CD4-positive, alpha-beta memory T cell (primary cell): ENCODE results near the gene CIB4. TPM values are rescaled to one million over a fixed set of nuclear protein-coding genes. Genes with fewer than 3 reads are reported as not detected.

Experiments
- CTCF ChIA-PET: fragments of 350-600 bp; sonication (Branson Sonifier 250); formaldehyde crosslinking; loops from one replicate; lab custom pipeline; 2021; ENCODE audit warnings: inconsistent platforms; ENCODE audit not compliant: partially characterized antibody; lab: Charles Lee
- POLR2A ChIA-PET: fragments of 350-600 bp; sonication (Branson Sonifier 250); formaldehyde crosslinking; loops from one replicate; lab custom pipeline; 2021; ENCODE audit not compliant: partially characterized antibody; lab: Charles Lee
- DNase-seq, 5 donors: peaks; one replicate each; pipeline versions ENCODE4 v3.0.0 to v3.0.0-alpha.2; 2020 to 2022; ENCODE audit warnings: mixed read lengths in 1 of 5
- H3K27ac ChIP-seq: one replicate; pipeline ENCODE4 v1.7.0; 2013; ENCODE audit warnings: low read depth, low read length
- H3K27me3 ChIP-seq: 2 replicates; pipeline ENCODE4 v1.7.0; 2013; ENCODE audit warnings: mild to moderate bottlenecking, low read length, moderate library complexity; ENCODE audit not compliant: insufficient read depth
- H3K36me3 ChIP-seq: 2 replicates; pipeline ENCODE4 v1.7.0; 2013; ENCODE audit warnings: mild to moderate bottlenecking, low read length, moderate library complexity; ENCODE audit not compliant: insufficient read depth
- H3K4me1 ChIP-seq: 2 replicates; pipeline ENCODE4 v1.7.0; 2013; ENCODE audit warnings: mild to moderate bottlenecking, low read length, moderate library complexity; ENCODE audit not compliant: insufficient read depth
- H3K4me3 ChIP-seq, 2 donors: one replicate each; pipeline ENCODE4 v1.7.0; 2013; ENCODE audit warnings: low read length in 2 of 2, mild to moderate bottlenecking in 1 of 2
- H3K9me3 ChIP-seq, 2 donors: one replicate each; pipeline ENCODE4 v1.7.0; 2013; ENCODE audit warnings: low read length in 2 of 2, control low read depth in 1 of 2; ENCODE audit not compliant: control insufficient read depth in 1 of 2
- H3K27ac Mint-ChIP-seq, 7 donors: one replicate each; pipeline ENCODE4 v1.8.0; 2020 to 2021; ENCODE audit warnings: mixed read lengths in 7 of 7, mild to moderate bottlenecking in 6 of 7, inconsistent platforms in 3 of 7, moderate library complexity in 3 of 7
- H3K27me3 Mint-ChIP-seq, 2 donors: one replicate each; pipeline ENCODE4 v1.8.0; 2020 to 2021; ENCODE audit warnings: mixed read lengths in 2 of 2
- H3K36me3 Mint-ChIP-seq, 2 donors: one replicate each; pipeline ENCODE4 v1.8.0; 2020 to 2021; ENCODE audit warnings: mixed read lengths in 2 of 2, inconsistent platforms in 1 of 2, mild to moderate bottlenecking in 1 of 2
- H3K4me1 Mint-ChIP-seq, 4 donors: one replicate each; pipeline ENCODE4 v1.8.0; 2020 to 2021; ENCODE audit warnings: mixed read lengths in 4 of 4, mild to moderate bottlenecking in 1 of 4
- H3K4me3 Mint-ChIP-seq, 8 donors: one replicate each; pipeline ENCODE4 v1.8.0; 2020 to 2021; ENCODE audit warnings: mixed read lengths in 8 of 8, mild to moderate bottlenecking in 7 of 8, moderate library complexity in 6 of 8, inconsistent platforms in 3 of 8
- H3K9me3 Mint-ChIP-seq, 8 donors: one replicate each; pipeline ENCODE4 v1.8.0; 2020 to 2021; ENCODE audit warnings: mixed read lengths in 8 of 8, mild to moderate bottlenecking in 5 of 8, inconsistent platforms in 3 of 8, moderate library complexity in 1 of 8
- intact Hi-C: fragments of 100-400 bp; cut with micrococcal nuclease; formaldehyde crosslinking; loops from one replicate; pipeline ENCODE4 v1.15.1; 2023
- polyA plus RNA-seq, 2 donors: library from polyadenylated mRNA; unstranded; fragments of 300-500 nt; fragmentation: Illumina TruSeq; gene quantifications; one replicate each; pipeline ENCODE4 v1.2.3, GENCODE V29; 2021
- total RNA-seq, 2 experiments: library from RNA; stranded (reverse); gene quantifications; one replicate each; pipeline ENCODE4 v1.2.3, GENCODE V29; 2021

Gene CIB4
- total and polyA plus RNA-seq, 4 experiments from 2014 or later = not detected

- CTCF ChIA-PET = no interaction called here
- Mint-ChIP-seq H3K27ac (no peak overlapping the region), H3K9me3 (peaks cover 0 to 1% (median 0%) of the 10 kb centered on the region in 8 donors), H3K4me3 (no peak overlapping the region), H3K36me3 (no peaks in the 10 kb centered on the region), H3K27me3 (peaks cover 20 to 30% of the 10 kb centered on the region in 2 donors), H3K4me1 (no peaks in the 10 kb centered on the region)
- H3K36me3 ChIP-seq = no peaks in the 10 kb centered on the region
- no peak for DNase-seq
- POLR2A ChIA-PET = no interaction called here
- intact Hi-C loops = no loop called here
- H3K4me1 ChIP-seq = no peaks in the 10 kb centered on the region
- H3K27ac ChIP-seq = no peak overlapping the region
- H3K27me3 ChIP-seq = no peaks in the 10 kb centered on the region
- H3K4me3 ChIP-seq = no peak overlapping the region
- H3K9me3 ChIP-seq = no peaks in the 10 kb centered on the region
Measured at GRCh38 chr2:26672112-26672817, 31.1 kb upstream of the CIB4 start.

- POLR2A ChIA-PET = no interaction called here
- H3K27ac ChIP-seq = no peak overlapping the region
- H3K36me3 Mint-ChIP-seq = no peaks in the 10 kb centered on the region
- H3K4me1 Mint-ChIP-seq = no peaks in the 10 kb centered on the region
- intact Hi-C loops = no loop called here
- H3K27me3 ChIP-seq = no peaks in the 10 kb centered on the region
- CTCF ChIA-PET = no interaction called here
- H3K27ac Mint-ChIP-seq = no peak overlapping the region
- no peak overlapping the region for H3K4me3 ChIP-seq
- DNase-seq = no peak
- no peak overlapping the region for H3K4me3 Mint-ChIP-seq
- peaks cover 24 to 32% of the 10 kb centered on the region in 2 donors for H3K27me3 Mint-ChIP-seq
- H3K9me3 Mint-ChIP-seq = peaks cover 0 to 4% (median 0%) of the 10 kb centered on the region in 8 donors
- no peaks in the 10 kb centered on the region for H3K36me3 ChIP-seq
- no peaks in the 10 kb centered on the region for H3K4me1 ChIP-seq
- H3K9me3 ChIP-seq = no peaks in the 10 kb centered on the region
Measured at GRCh38 chr2:26671691-26672090, 30.5 kb upstream of the CIB4 start.

GRCh38 chr2:26670931-26671460 lies 29.8 kb upstream of the CIB4 start:
- Histone ChIP-seq H3K4me1 (no peaks in the 10 kb centered on the region), H3K4me3 (no peak overlapping the region), H3K27ac (no peak overlapping the region), H3K9me3 (no peaks in the 10 kb centered on the region), H3K36me3 (no peaks in the 10 kb centered on the region), H3K27me3 (no peaks in the 10 kb centered on the region)
- Mint-ChIP-seq H3K4me3 (no peak overlapping the region), H3K36me3 (no peaks in the 10 kb centered on the region), H3K27me3 (peaks cover 23 to 34% of the 10 kb centered on the region in 2 donors), H3K4me1 (no peaks in the 10 kb centered on the region), H3K27ac (no peak overlapping the region), H3K9me3 (peaks cover 0 to 4% (median 0%) of the 10 kb centered on the region in 8 donors)
- CTCF ChIA-PET = no interaction called here
- intact Hi-C loops = no loop called here
- no peak for DNase-seq
- POLR2A ChIA-PET = no interaction called here

- no peak for DNase-seq
- ChIA-PET POLR2A (no interaction called here), CTCF (no interaction called here)
- H3K4me3 ChIP-seq = no peak overlapping the region
- no peak overlapping the region for H3K4me3 Mint-ChIP-seq
- no peaks in the 10 kb centered on the region for H3K4me1 Mint-ChIP-seq
- no peak overlapping the region for H3K27ac Mint-ChIP-seq
- H3K4me1 ChIP-seq = no peaks in the 10 kb centered on the region
- no peak overlapping the region for H3K27ac ChIP-seq
- no peaks in the 10 kb centered on the region for H3K9me3 ChIP-seq
- no peaks in the 10 kb centered on the region for H3K36me3 Mint-ChIP-seq
- H3K36me3 ChIP-seq = no peaks in the 10 kb centered on the region
- intact Hi-C loops = no loop called here
- H3K27me3 ChIP-seq = no peaks in the 10 kb centered on the region
- H3K27me3 Mint-ChIP-seq = peaks cover 26 to 36% of the 10 kb centered on the region in 2 donors
- H3K9me3 Mint-ChIP-seq = peaks cover 0 to 7% (median 0%) of the 10 kb centered on the region in 8 donors
Measured at GRCh38 chr2:26670171-26670570, 29.0 kb upstream of the CIB4 start.

GRCh38 chr2:26668856-26669750 lies 27.9 kb upstream of the CIB4 start:
- no peaks in the 10 kb centered on the region for H3K4me1 Mint-ChIP-seq
- H3K27ac ChIP-seq = no peak overlapping the region
- H3K27ac Mint-ChIP-seq = no peak overlapping the region
- DNase-seq = no peak
- intact Hi-C loops = no loop called here
- no peaks in the 10 kb centered on the region for H3K9me3 ChIP-seq
- H3K4me1 ChIP-seq = no peaks in the 10 kb centered on the region
- CTCF ChIA-PET = no interaction called here
- H3K27me3 Mint-ChIP-seq = peaks cover 27 to 40% of the 10 kb centered on the region in 2 donors
- peaks cover 0 to 7% (median 3%) of the 10 kb centered on the region in 8 donors for H3K9me3 Mint-ChIP-seq
- no peaks in the 10 kb centered on the region for H3K36me3 ChIP-seq
- no peak overlapping the region for H3K4me3 Mint-ChIP-seq
- POLR2A ChIA-PET = no interaction called here
- H3K27me3 ChIP-seq = no peaks in the 10 kb centered on the region
- no peak overlapping the region for H3K4me3 ChIP-seq
- H3K36me3 Mint-ChIP-seq = no peaks in the 10 kb centered on the region

- Mint-ChIP-seq H3K4me3 (no peak overlapping the region), H3K27me3 (peaks cover 26 to 35% of the 10 kb centered on the region in 2 donors), H3K27ac (no peak overlapping the region), H3K36me3 (no peaks in the 10 kb centered on the region), H3K9me3 (peaks cover 0 to 7% (median 3%) of the 10 kb centered on the region in 8 donors), H3K4me1 (no peaks in the 10 kb centered on the region)
- H3K4me3 ChIP-seq = no peak overlapping the region
- no peak overlapping the region for H3K27ac ChIP-seq
- no peaks in the 10 kb centered on the region for H3K36me3 ChIP-seq
- no peaks in the 10 kb centered on the region for H3K27me3 ChIP-seq
- no peaks in the 10 kb centered on the region for H3K9me3 ChIP-seq
- POLR2A ChIA-PET = no interaction called here
- CTCF ChIA-PET = no interaction called here
- intact Hi-C loops = no loop called here
- H3K4me1 ChIP-seq = no peaks in the 10 kb centered on the region
- DNase-seq = no peak
Measured at GRCh38 chr2:26668041-26668440, 26.9 kb upstream of the CIB4 start.

- Mint-ChIP-seq H3K4me1 (no peaks in the 10 kb centered on the region), H3K4me3 (no peak overlapping the region), H3K27ac (no peak overlapping the region), H3K36me3 (no peaks in the 10 kb centered on the region), H3K27me3 (peaks cover 21 to 30% of the 10 kb centered on the region in 2 donors), H3K9me3 (peaks cover 0 to 7% (median 3%) of the 10 kb centered on the region in 8 donors)
- H3K4me1 ChIP-seq = no peaks in the 10 kb centered on the region
- no peaks in the 10 kb centered on the region for H3K9me3 ChIP-seq
- no peaks in the 10 kb centered on the region for H3K36me3 ChIP-seq
- no peak overlapping the region for H3K4me3 ChIP-seq
- ChIA-PET CTCF (no interaction called here), POLR2A (no interaction called here)
- no peak overlapping the region for H3K27ac ChIP-seq
- no peak for DNase-seq
- H3K27me3 ChIP-seq = no peaks in the 10 kb centered on the region
- intact Hi-C loops = no loop called here
Measured at GRCh38 chr2:26666671-26667070, 25.5 kb upstream of the CIB4 start.
